OCI-LY3 (cell line): ENCODE data around the gene FBXO40.
"Not testable (repeated sequence)": the region's sequence is repeated elsewhere in the genome, so short reads cannot be mapped to it uniquely, and the experiment has no call there.

Source experiments
- H2AFZ ChIP-seq: fragments of 200-600, 300-600 bp; shearing (Covaris generic); 2 replicates; pipeline ENCODE4 v1.6.0; 2014; ENCODE audit warnings: antibody characterized with exemption, low read depth, low read length
- H3K27ac ChIP-seq: fragments of 200-600, 300-600 bp; sonication (generic); 2 replicates; pipeline ENCODE4 v1.5.1; 2014; ENCODE audit warnings: mild to moderate bottlenecking, low read length, moderate library complexity, mixed read lengths
- H3K27me3 ChIP-seq: fragments of 200-600, 300-600 bp; sonication (generic); 2 replicates; pipeline ENCODE4 v1.6.1; 2014; ENCODE audit warnings: low read depth, low read length, mixed read lengths
- H3K36me3 ChIP-seq: fragments of 200-600, 300-600 bp; sonication (generic); replicated peaks from 2 replicates; pipeline ENCODE3; 2014; ENCODE audit warnings: low read depth, low read length, mixed read lengths
- H3K4me1 ChIP-seq: fragments of 300-600, 200-600 bp; sonication (generic); 2 replicates; pipeline ENCODE4 v1.6.1; 2014; ENCODE audit warnings: low read length, mixed read lengths
- H3K4me2 ChIP-seq: fragments of 200-600, 300-600 bp; sonication (generic); 2 replicates; pipeline ENCODE4 v1.6.1; 2014; ENCODE audit warnings: low read length, mixed read lengths
- H3K4me3 ChIP-seq: fragments of 300-600, 200-600 bp; sonication (generic); 2 replicates; pipeline ENCODE4 v1.5.1; 2014; ENCODE audit warnings: antibody characterized with exemption, mild to moderate bottlenecking, low read length, moderate library complexity
- H3K79me2 ChIP-seq: fragments of 300-600, 200-600 bp; shearing (Covaris generic); 2 replicates; pipeline ENCODE4 v1.6.1; 2014; ENCODE audit warnings: mild to moderate bottlenecking, low read length, mixed read lengths
- H3K9ac ChIP-seq: fragments of 300-600, 200-600 bp; shearing (Covaris generic); 2 replicates; pipeline ENCODE4 v1.6.0; 2014; ENCODE audit warnings: mild to moderate bottlenecking, low read length, moderate library complexity
- H3K9me3 ChIP-seq: fragments of 200-600, 300-600 bp; shearing (Covaris generic); 2 replicates; pipeline ENCODE4 v1.6.1; 2014; ENCODE audit warnings: low read length, mixed read lengths; ENCODE audit not compliant: insufficient read depth
- H4K20me1 ChIP-seq: fragments of 200-600, 300-600 bp; sonication (generic); 2 replicates; pipeline ENCODE4 v1.6.1; 2016; ENCODE audit warnings: low read length, mixed read lengths; ENCODE audit not compliant: insufficient read depth
- EZH2phosphoT487 ChIP-seq: fragments of 200-600 bp; shearing (Covaris generic); IDR thresholded peaks from 2 replicates; pipeline ENCODE4 v1.6.1; 2018; ENCODE audit warnings: antibody characterized with exemption, mixed run types, low read depth
- TF ChIP-seq, protein P1 (sequence below): fragments of 200-600, 300-600 bp; sonication (generic); IDR thresholded peaks from 2 replicates; pipeline ENCODE4 v1.5.1; 2014; ENCODE audit warnings: antibody characterized with exemption, low read length, low read depth

FBXO40 gene

DNA sequence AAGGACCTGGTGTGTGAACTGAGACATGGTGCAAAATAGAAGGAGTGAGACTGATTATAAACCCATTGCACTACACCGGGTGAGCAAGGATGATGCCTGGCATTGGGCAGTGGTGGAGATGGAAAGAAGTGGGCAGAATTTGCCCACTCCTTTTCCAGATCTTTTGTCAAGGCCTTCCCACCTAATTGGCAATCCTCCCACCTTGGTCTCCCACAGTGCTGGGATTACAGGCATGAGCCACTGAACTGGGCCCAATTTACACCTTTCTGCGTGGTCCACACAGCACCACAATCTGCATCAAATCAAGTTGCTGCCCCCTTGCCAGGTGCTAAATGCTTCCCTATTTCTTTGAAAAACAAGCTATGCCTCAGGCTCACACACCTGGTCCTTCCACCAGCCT is 5.4 kb downstream of the FBXO40 start:
- TF ChIP-seq, protein P1, sequence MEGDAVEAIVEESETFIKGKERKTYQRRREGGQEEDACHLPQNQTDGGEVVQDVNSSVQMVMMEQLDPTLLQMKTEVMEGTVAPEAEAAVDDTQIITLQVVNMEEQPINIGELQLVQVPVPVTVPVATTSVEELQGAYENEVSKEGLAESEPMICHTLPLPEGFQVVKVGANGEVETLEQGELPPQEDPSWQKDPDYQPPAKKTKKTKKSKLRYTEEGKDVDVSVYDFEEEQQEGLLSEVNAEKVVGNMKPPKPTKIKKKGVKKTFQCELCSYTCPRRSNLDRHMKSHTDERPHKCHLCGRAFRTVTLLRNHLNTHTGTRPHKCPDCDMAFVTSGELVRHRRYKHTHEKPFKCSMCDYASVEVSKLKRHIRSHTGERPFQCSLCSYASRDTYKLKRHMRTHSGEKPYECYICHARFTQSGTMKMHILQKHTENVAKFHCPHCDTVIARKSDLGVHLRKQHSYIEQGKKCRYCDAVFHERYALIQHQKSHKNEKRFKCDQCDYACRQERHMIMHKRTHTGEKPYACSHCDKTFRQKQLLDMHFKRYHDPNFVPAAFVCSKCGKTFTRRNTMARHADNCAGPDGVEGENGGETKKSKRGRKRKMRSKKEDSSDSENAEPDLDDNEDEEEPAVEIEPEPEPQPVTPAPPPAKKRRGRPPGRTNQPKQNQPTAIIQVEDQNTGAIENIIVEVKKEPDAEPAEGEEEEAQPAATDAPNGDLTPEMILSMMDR: no peak
- no peak for TF ChIP-seq EZH2phosphoT487
- H3K4me1 ChIP-seq: peaks cover 3% of the 10 kb centered on the region
- no peaks in the 10 kb centered on the region for H3K9me3 ChIP-seq
- H3K27me3 ChIP-seq: no peaks in the 10 kb centered on the region
- H3K4me3 ChIP-seq: no peak overlapping the region
- H3K27ac ChIP-seq: no peak overlapping the region
- no peak overlapping the region for H3K9ac ChIP-seq
- H3K79me2 ChIP-seq: no peaks in the 10 kb centered on the region
- no peak overlapping the region for H3K4me2 ChIP-seq
- no peak overlapping the region for H2AFZ ChIP-seq
- no peaks in the 10 kb centered on the region for H4K20me1 ChIP-seq
- no peaks in the 10 kb centered on the region for H3K36me3 ChIP-seq

DNA sequence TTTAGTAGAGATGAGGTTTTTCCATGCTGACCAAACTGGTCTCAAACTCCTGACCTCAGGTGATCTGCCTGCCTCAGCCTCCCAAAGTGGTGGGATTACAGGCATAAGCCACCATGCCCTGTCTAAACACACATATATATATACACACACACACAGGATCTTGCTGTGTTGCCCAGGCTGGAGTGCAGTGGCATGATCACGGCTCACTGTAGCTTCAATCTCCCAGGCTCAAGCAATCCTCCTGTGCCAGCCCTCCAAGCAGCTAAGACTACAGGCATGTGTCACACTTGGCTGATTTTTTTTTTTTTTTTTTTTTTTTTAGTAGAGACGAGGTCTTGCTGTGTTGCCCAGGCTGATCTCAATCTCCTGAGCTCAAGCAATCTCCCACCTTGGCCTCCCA is 6.7 kb downstream of the FBXO40 start:
- not testable (repeated sequence) for H2AFZ ChIP-seq, H4K20me1 ChIP-seq, H3K79me2 ChIP-seq, H3K27me3 ChIP-seq, H3K4me1 ChIP-seq, H3K9me3 ChIP-seq, H3K4me2 ChIP-seq, H3K36me3 ChIP-seq, H3K4me3 ChIP-seq, H3K27ac ChIP-seq, H3K9ac ChIP-seq

DNA sequence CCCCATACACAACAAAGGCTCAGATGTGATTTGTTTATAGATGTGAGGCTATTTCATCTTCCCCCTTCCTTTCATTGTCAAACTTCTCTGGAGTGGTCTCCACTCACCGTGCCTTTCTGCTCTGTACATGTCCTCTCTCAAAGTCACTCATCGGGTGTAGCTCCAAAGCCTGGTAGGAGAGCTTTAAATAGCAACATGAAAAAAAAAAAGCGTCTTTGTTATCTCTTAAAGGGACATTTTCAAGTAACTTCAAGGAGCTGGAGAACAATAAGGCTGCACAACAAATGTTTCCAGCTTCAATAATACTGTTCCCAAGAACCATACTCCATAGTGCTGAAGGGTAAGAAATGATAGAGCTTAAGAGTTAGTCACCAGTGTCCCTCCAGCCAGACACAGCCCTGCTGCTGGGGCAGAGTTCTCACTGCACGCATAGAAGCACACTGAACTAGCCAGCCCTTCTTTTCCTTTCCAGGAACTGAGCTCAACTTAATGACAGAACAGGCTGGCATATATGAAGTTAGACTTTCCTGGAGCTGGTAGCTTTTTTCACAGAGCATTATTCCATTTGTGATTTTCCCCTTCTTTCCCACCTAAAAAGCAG is 8.1 kb downstream of the FBXO40 start:
- H3K4me3 ChIP-seq: no peak overlapping the region
- no peaks in the 10 kb centered on the region for H3K9me3 ChIP-seq
- no peaks in the 10 kb centered on the region for H3K36me3 ChIP-seq
- no peaks in the 10 kb centered on the region for H3K79me2 ChIP-seq
- no peak overlapping the region for H3K9ac ChIP-seq
- H3K27ac ChIP-seq: no peak overlapping the region
- no peaks in the 10 kb centered on the region for H4K20me1 ChIP-seq
- no peaks in the 10 kb centered on the region for H3K27me3 ChIP-seq
- no peaks in the 10 kb centered on the region for H3K4me1 ChIP-seq
- H2AFZ ChIP-seq: no peak overlapping the region
- no peak overlapping the region for H3K4me2 ChIP-seq
- TF ChIP-seq, protein P1: no peak
- no peak for TF ChIP-seq EZH2phosphoT487

DNA sequence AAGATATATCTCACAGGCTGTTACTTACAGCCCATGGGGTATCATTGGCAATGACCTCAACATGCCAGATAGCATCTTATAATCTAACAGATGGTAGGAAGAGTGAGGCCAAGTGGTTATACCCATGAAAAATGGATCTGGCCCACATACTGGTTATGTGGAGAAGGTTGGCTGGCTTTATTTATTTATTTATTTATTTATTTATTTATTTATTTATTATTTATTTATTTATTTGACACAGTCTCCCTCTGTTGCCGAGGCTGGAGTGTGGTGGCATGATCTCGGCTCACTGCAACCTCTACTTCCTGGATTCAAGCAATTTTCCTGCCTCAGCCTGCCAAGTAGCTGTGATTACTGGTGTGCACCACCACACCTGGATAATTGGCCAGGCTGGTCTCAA is 11.6 kb downstream of the FBXO40 start:
- Histone ChIP-seq H3K27me3 (no peaks in the 10 kb centered on the region), H3K4me3 (no peak overlapping the region), H3K27ac (no peak overlapping the region), H3K4me1 (no peaks in the 10 kb centered on the region), H4K20me1 (no peaks in the 10 kb centered on the region), H2AFZ (no peak overlapping the region), H3K9me3 (no peaks in the 10 kb centered on the region), H3K4me2 (no peak overlapping the region), H3K36me3 (no peaks in the 10 kb centered on the region), H3K9ac (no peak overlapping the region), H3K79me2 (no peaks in the 10 kb centered on the region)
- TF ChIP-seq EZH2phosphoT487: no peak
- TF ChIP-seq, protein P1: no peak

DNA sequence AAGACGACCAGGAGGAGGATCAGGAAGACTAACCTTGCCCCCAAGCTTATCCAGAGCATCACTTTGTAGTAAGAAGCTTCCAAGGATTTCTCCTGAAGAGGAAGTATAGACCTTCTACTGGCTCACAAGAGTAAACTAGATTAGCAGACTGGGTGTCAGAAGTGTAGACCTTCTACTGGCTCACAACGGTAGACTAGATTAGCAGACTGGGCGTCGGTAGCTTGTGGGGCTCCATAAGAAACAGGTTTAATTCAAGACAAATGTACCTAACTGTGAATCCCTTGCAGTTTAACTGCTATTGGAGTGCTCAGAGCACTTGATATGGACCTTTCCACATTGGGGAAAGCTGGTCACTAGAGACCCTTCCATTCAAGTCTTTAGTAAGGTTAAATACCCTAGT is 12.9 kb downstream of the FBXO40 start:
- no peak overlapping the region for H2AFZ ChIP-seq
- no peak overlapping the region for H3K4me2 ChIP-seq
- no peak overlapping the region for H3K4me3 ChIP-seq
- no peaks in the 10 kb centered on the region for H3K36me3 ChIP-seq
- no peaks in the 10 kb centered on the region for H4K20me1 ChIP-seq
- no peaks in the 10 kb centered on the region for H3K9me3 ChIP-seq
- no peaks in the 10 kb centered on the region for H3K27me3 ChIP-seq
- no peak overlapping the region for H3K9ac ChIP-seq
- H3K79me2 ChIP-seq: no peaks in the 10 kb centered on the region
- TF ChIP-seq, protein P1: no peak
- no peak overlapping the region for H3K27ac ChIP-seq
- H3K4me1 ChIP-seq: no peaks in the 10 kb centered on the region
